HepG2 (cell line): ENCODE measurements around the gene RIPOR3. TPM values are rescaled to one million over a fixed set of nuclear protein-coding genes. Genes with fewer than 3 reads are reported as not detected.
A peak's percentile ranks its signal among the peaks of the same experiment; 100 is the strongest.

Experiments
- ATF5 ChIP-seq: sonication (generic); formaldehyde crosslinking; IDR thresholded peaks from 2 replicates; pipeline ENCODE4 v1.4.0; 2020; ENCODE audit warnings: mild to moderate bottlenecking, low read depth, missing genetic modification reagents
- BRF2 ChIP-seq: sonication (generic); formaldehyde crosslinking; IDR thresholded peaks from 2 replicates; pipeline ENCODE4 v1.8.1; 2022; ENCODE audit warnings: mild to moderate bottlenecking, missing genetic modification reagents
- DRAP1 ChIP-seq: IDR thresholded peaks from 2 replicates; pipeline ENCODE4 v1.6.1; 2016; ENCODE audit warnings: missing genetic modification reagents, missing compliant biosample characterization
- FOSL1 ChIP-seq: sonication (generic); formaldehyde crosslinking; IDR thresholded peaks from 2 replicates; pipeline ENCODE4 v1.9.0; 2021; ENCODE audit warnings: missing genetic modification reagents, borderline replicate concordance
- FOXK1 ChIP-seq: sonication (generic); formaldehyde crosslinking; IDR thresholded peaks from 2 replicates; pipeline ENCODE4 v1.4.0; 2020; ENCODE audit warnings: low read depth, missing genetic modification reagents, borderline replicate concordance
- GMEB1 ChIP-seq: sonication (generic); formaldehyde crosslinking; IDR thresholded peaks from 2 replicates; pipeline ENCODE4 v1.5.1; 2020; ENCODE audit warnings: missing genetic modification reagents, mild to moderate bottlenecking, borderline replicate concordance
- HDAC2 ChIP-seq: sonication (generic); formaldehyde crosslinking; IDR thresholded peaks from 2 replicates; pipeline ENCODE4 v1.4.0; 2020; ENCODE audit warnings: missing genetic modification reagents
- KDM4B ChIP-seq: sonication (generic); formaldehyde crosslinking; IDR thresholded peaks from 2 replicates; pipeline ENCODE4 v1.4.0; 2020; ENCODE audit warnings: missing genetic modification reagents
- MEF2D ChIP-seq: sonication (generic); formaldehyde crosslinking; IDR thresholded peaks from 2 replicates; pipeline ENCODE4 v1.5.1; 2020; ENCODE audit warnings: mild to moderate bottlenecking, missing genetic modification reagents
- MYC ChIP-seq: sonication (generic); formaldehyde crosslinking; IDR thresholded peaks from 2 replicates; pipeline ENCODE4 v1.9.0; 2021; ENCODE audit warnings: missing genetic modification reagents, borderline replicate concordance
- MZF1 ChIP-seq: sonication (generic); formaldehyde crosslinking; IDR thresholded peaks from 2 replicates; pipeline ENCODE4 v1.8.1; 2023; ENCODE audit warnings: mild to moderate bottlenecking, missing genetic modification reagents, borderline replicate concordance
- TRAFD1 ChIP-seq: sonication (generic); formaldehyde crosslinking; IDR thresholded peaks from 2 replicates; pipeline ENCODE4 v1.5.1; 2020; ENCODE audit warnings: missing genetic modification reagents, mild to moderate bottlenecking, borderline replicate concordance
- ZBTB38 ChIP-seq: sonication (generic); formaldehyde crosslinking; IDR thresholded peaks from 2 replicates; pipeline ENCODE4 v1.5.1; 2020; ENCODE audit warnings: mild to moderate bottlenecking, missing genetic modification reagents
- ZBTB46 ChIP-seq: sonication (generic); formaldehyde crosslinking; IDR thresholded peaks from 2 replicates; pipeline ENCODE4 v1.4.0; 2020; ENCODE audit warnings: mild to moderate bottlenecking, missing genetic modification reagents, borderline replicate concordance
- ZNF124 ChIP-seq: sonication (generic); formaldehyde crosslinking; IDR thresholded peaks from 2 replicates; pipeline ENCODE4 v1.4.0; 2020; ENCODE audit warnings: missing genetic modification reagents
- ZNF256 ChIP-seq: sonication (generic); formaldehyde crosslinking; conservative IDR thresholded peaks from 2 replicates; pipeline ENCODE4 v1.4.0; 2020; ENCODE audit warnings: missing genetic modification reagents
- ZNF557 ChIP-seq: sonication (generic); formaldehyde crosslinking; IDR thresholded peaks from 2 replicates; pipeline ENCODE4 v1.4.0; 2020; ENCODE audit warnings: missing genetic modification reagents
- ZNF589 ChIP-seq: sonication (generic); formaldehyde crosslinking; conservative IDR thresholded peaks from 2 replicates; pipeline ENCODE4 v1.8.0; 2022; ENCODE audit warnings: mild to moderate bottlenecking, moderate library complexity, missing genetic modification reagents
- ZNF614 ChIP-seq: IDR thresholded peaks from 2 replicates; pipeline ENCODE4 v1.6.1; 2018; ENCODE audit warnings: missing biosample characterization, missing genetic modification reagents, inconsistent platforms, borderline replicate concordance
- ZNF615 ChIP-seq: sonication (generic); formaldehyde crosslinking; IDR thresholded peaks from 2 replicates; pipeline ENCODE4 v1.5.0; 2020; ENCODE audit warnings: mild to moderate bottlenecking, missing genetic modification reagents, borderline replicate concordance
- ZZZ3 ChIP-seq: sonication (generic); formaldehyde crosslinking; IDR thresholded peaks from 2 replicates; pipeline ENCODE4 v1.4.0; 2020; ENCODE audit warnings: missing genetic modification reagents, mild to moderate bottlenecking, borderline replicate concordance
- polyA plus RNA-seq, 8 experiments: library from polyadenylated mRNA; depleted of rRNA in 3 of 8; stranded (reverse) in 7 of 8; unstranded in 1 of 8; fragments of >200 nt; fragmentation: Illumina TruSeq in 4 of 8; extraction: Trizol in 4 of 8; gene quantifications; 2 replicates each; pipeline versions ENCODE4 v1.2.1 to v1.2.3, GENCODE V29; 2011 to 2016; ENCODE audit warnings: low read depth in 4 of 8, missing spikeins in 1 of 8, mixed read lengths in 1 of 8; ENCODE audit not compliant: insufficient read depth in 1 of 8
- total RNA-seq, 5 experiments: library from RNA; depleted of rRNA; stranded (reverse); fragments of >200 nt; fragmentation: Illumina TruSeq; extraction: Trizol; gene quantifications; 2 replicates each; pipeline ENCODE4 v1.2.3, GENCODE V29; 2016; ENCODE audit warnings: low read depth in 1 of 5

Gene RIPOR3
- total and polyA plus RNA-seq, 2 of the 13 experiments (the other 11 are each of a cell fraction or from before 2014, with no cell fraction given), result 0.18 TPM; not detected in 1

- TF ChIP-seq ATF5 (CRISPR knock-in tag) (no peak), ZZZ3 (CRISPR knock-in tag) (no peak), ZNF557 (0 out of 2 replicates have a peak, but pooled peaks have one; percentile 16), BRF2 (no peak), ZNF124 (CRISPR knock-in tag) (no peak), ZBTB38 (CRISPR knock-in tag) (no peak), HDAC2 (CRISPR knock-in tag) (peak; percentile 20; the same call in 1 of the 2 replicates), ZNF615 (peak; percentile 4; the same call in 1 of the 2 replicates), DRAP1 (CRISPR knock-in tag) (peak; percentile 6), ZNF256 (CRISPR knock-in tag) (no peak), MYC (CRISPR knock-in tag) (no peak), GMEB1 (CRISPR knock-in tag) (peak; percentile 2; the same call in 1 of the 2 replicates), MEF2D (0 out of 2 replicates have a peak, but pooled peaks have one; percentile 25), FOXK1 (CRISPR knock-in tag) (peak; percentile 29; the same call in 1 of the 2 replicates), ZNF589 (no peak), ZNF614 (no peak), MZF1 (CRISPR knock-in tag) (0 out of 2 replicates have a peak, but pooled peaks have one; percentile 30), TRAFD1 (CRISPR knock-in tag) (no peak), ZBTB46 (CRISPR knock-in tag) (0 out of 2 replicates have a peak, but pooled peaks have one; percentile 22), FOSL1 (no peak), KDM4B (CRISPR knock-in tag) (no peak)
Measured at GRCh38 chr20:50728981-50729874, 37.9 kb upstream of the RIPOR3 start (continued).
